ENCODE results near the gene SAFB2.

DNA sequence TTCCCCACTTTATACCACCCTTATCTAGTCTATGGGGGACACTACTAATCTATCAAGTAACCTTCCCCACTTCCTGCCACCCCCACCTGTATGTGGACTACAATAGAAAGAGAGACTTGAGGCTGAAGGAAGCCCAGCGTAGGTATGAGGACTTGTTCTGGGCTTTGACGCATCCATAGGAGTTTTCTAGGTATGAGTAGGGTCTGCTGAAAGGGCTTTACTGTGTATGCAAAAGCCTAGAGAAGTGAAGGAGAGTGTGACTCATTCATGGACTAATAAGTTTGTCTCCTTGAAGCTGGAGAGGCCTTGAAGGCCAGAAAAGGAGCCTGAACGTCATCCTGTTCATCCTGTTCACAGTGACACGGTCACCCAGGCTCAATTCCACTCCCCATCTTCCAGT, 76.6 kb downstream of the SAFB2 start:
- TF ChIP-seq HCFC1 (IDR thresholded peaks at IDR 0.05; ENCODE audit: low read length) (no peak), TCF7 (IDR thresholded peaks at IDR 0.05; ENCODE audit: borderline replicate concordance) (no peak), GABPA (IDR thresholded peaks at IDR 0.05; ENCODE audit: low read depth) (no peak), SIN3A (IDR thresholded peaks at IDR 0.05; ENCODE audit: low read depth, low read length) (no peak), KLF5 (IDR thresholded peaks at IDR 0.05; ENCODE audit: partially characterized antibody) (no peak), ESRRA (IDR thresholded peaks at IDR 0.05; ENCODE audit: low read length) (no peak)
- TF ChIP-seq, protein P1, sequence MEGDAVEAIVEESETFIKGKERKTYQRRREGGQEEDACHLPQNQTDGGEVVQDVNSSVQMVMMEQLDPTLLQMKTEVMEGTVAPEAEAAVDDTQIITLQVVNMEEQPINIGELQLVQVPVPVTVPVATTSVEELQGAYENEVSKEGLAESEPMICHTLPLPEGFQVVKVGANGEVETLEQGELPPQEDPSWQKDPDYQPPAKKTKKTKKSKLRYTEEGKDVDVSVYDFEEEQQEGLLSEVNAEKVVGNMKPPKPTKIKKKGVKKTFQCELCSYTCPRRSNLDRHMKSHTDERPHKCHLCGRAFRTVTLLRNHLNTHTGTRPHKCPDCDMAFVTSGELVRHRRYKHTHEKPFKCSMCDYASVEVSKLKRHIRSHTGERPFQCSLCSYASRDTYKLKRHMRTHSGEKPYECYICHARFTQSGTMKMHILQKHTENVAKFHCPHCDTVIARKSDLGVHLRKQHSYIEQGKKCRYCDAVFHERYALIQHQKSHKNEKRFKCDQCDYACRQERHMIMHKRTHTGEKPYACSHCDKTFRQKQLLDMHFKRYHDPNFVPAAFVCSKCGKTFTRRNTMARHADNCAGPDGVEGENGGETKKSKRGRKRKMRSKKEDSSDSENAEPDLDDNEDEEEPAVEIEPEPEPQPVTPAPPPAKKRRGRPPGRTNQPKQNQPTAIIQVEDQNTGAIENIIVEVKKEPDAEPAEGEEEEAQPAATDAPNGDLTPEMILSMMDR (IDR thresholded peaks at IDR 0.05 in 2 of 3, conservative IDR thresholded peaks at IDR 0.05 in 1 of 3; ENCODE audit: control insufficient read depth in 2 of 3, extremely low read depth in 1 of 3, insufficient read depth in 1 of 3, low read depth in 3 of 3, low read length in 3 of 3) = no peak
- TF ChIP-seq, protein P2, sequence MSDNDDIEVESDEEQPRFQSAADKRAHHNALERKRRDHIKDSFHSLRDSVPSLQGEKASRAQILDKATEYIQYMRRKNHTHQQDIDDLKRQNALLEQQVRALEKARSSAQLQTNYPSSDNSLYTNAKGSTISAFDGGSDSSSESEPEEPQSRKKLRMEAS (IDR thresholded peaks at IDR 0.05; ENCODE audit: low read depth, low read length) = no peak
- TF ChIP-seq, protein P3, sequence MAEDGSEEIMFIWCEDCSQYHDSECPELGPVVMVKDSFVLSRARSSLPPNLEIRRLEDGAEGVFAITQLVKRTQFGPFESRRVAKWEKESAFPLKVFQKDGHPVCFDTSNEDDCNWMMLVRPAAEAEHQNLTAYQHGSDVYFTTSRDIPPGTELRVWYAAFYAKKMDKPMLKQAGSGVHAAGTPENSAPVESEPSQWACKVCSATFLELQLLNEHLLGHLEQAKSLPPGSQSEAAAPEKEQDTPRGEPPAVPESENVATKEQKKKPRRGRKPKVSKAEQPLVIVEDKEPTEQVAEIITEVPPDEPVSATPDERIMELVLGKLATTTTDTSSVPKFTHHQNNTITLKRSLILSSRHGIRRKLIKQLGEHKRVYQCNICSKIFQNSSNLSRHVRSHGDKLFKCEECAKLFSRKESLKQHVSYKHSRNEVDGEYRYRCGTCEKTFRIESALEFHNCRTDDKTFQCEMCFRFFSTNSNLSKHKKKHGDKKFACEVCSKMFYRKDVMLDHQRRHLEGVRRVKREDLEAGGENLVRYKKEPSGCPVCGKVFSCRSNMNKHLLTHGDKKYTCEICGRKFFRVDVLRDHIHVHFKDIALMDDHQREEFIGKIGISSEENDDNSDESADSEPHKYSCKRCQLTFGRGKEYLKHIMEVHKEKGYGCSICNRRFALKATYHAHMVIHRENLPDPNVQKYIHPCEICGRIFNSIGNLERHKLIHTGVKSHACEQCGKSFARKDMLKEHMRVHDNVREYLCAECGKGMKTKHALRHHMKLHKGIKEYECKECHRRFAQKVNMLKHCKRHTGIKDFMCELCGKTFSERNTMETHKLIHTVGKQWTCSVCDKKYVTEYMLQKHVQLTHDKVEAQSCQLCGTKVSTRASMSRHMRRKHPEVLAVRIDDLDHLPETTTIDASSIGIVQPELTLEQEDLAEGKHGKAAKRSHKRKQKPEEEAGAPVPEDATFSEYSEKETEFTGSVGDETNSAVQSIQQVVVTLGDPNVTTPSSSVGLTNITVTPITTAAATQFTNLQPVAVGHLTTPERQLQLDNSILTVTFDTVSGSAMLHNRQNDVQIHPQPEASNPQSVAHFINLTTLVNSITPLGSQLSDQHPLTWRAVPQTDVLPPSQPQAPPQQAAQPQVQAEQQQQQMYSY (CRISPR knock-in tag; IDR thresholded peaks at IDR 0.05) = no peak
